ENCODE results near the gene ZNF264.
"Not testable (repeated sequence)": the region's sequence is repeated elsewhere in the genome, so short reads cannot be mapped to it uniquely, and the experiment has no call there.

The ZNF264 gene

GRCh38 chr19:57245959-57246358, 54.7 kb downstream of the ZNF264 start:
- DNase-seq: no peak

- DNase-seq: no peak
Observed at GRCh38 chr19:57248646-57249045, 57.3 kb downstream of the ZNF264 start.

- no peak for DNase-seq
Observed at GRCh38 chr19:57249329-57249728, 58.0 kb downstream of the ZNF264 start.

GRCh38 chr19:57253767-57254166, 62.5 kb downstream of the ZNF264 start:
- DNase-seq: not testable (repeated sequence)

GRCh38 chr19:57262044-57262443, 70.7 kb downstream of the ZNF264 start:
- DNase-seq: no peak

GRCh38 chr19:57263244-57263741, 72.0 kb downstream of the ZNF264 start:
- DNase-seq: no peak

- DNase-seq: no peak
Observed at GRCh38 chr19:57267291-57267690, 76.0 kb downstream of the ZNF264 start.

- DNase-seq: no peak
Observed at GRCh38 chr19:57269515-57270250, 78.4 kb downstream of the ZNF264 start.

- no peak for DNase-seq
Observed at GRCh38 chr19:57271280-57271679, 80.0 kb downstream of the ZNF264 start.
